Measurements from ENCODE around the gene CTSL.

CTSL gene

DNA sequence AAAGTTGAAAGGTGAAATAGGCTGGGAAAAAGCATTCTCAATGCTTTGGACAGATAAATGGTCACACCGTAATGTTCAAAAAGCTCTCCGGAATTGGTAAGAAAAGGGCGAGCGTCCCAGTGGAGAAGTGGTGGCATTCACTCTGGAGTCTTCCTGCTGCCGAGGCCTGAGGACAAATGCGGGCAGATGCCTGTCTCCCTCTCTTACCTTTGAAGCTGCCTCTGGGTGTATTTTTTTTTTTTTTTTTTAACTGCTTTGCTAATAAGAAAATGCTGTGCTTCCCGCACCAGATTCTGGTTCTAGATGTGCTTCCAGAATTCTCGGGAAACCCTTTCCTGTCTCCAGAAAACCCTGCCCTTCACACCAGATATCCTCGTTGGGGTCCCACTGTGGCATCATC, 24.4 kb upstream of the CTSL start:
- no peak for DNase-seq (ENCODE audit: low read depth)

DNA sequence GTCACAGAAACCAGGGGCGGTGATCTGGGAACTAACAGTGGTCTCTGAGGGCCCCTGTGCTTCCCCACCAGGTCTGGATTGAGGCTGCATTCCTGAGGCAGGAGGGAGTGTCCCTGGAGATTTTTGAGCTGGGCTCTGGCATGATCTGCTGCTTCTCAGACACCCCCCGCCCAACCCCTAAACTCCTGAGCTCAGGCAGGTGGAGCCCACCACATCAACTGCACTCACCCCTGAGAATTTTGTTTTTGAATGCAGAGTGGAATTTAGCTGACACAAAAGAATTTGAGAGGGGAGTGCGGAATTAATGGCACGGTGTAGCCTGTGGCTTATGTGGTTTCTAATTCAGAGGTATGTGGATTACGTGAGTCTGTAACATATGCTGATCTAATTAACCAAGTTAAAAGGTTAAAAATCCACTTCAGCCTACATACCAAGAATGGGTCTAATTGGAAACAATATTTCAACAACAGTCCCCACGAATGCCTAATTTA, 23.9 kb upstream of the CTSL start:
- no peak for DNase-seq (ENCODE audit: low read depth)

DNA sequence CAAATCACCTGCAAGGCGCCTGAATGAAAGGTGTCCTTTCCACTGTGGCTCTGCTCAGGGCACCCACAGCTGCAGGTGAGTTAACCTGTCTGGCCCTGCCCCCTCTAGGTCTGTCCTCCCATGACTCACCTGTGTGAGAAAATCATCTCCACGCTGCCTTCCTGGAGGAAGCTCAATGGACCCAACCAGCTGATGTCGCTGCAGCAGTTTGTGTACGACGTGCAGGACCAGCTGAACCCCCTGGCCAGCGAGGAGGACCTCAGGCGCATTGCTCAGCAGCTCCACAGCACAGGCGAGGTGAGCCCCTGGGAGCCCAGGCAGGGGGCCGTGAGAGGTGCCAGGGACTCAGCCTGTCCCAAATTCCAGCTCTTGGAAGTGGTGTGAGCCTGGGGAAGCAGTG, 23.0 kb upstream of the CTSL start:
- DNase-seq (ENCODE audit: low read depth), result no peak

DNA sequence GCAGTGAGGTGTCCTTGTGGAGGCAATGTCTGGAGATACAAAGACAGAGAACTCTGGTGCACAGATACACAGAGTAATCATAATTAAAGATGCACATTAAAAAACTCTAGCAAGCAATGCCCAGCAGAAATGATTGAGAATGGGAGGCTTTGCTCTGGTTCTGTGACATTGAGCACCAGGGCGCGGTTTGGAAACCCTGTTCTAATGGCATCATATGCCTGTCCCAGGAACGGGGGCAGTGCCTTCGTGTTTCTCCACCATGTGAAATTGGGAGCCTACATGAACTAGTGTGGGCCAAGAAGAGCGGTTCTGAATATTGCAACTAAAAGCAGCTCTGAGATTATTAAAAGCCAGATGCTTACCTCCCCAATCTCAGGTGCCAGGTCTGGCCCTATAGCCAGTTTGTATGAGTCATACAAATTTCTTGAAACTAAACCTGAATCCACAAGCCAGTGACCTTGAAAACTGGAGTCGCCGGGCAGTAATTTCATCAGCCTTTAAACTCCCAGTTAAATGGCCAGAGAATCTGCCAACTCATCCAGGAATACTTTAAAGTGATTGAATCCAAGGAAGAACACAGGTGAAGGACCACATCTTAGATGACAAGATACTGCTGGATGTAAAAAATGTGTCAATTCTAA, 22.2 kb upstream of the CTSL start:
- DNase-seq (ENCODE audit: low read depth), result no peak

DNA sequence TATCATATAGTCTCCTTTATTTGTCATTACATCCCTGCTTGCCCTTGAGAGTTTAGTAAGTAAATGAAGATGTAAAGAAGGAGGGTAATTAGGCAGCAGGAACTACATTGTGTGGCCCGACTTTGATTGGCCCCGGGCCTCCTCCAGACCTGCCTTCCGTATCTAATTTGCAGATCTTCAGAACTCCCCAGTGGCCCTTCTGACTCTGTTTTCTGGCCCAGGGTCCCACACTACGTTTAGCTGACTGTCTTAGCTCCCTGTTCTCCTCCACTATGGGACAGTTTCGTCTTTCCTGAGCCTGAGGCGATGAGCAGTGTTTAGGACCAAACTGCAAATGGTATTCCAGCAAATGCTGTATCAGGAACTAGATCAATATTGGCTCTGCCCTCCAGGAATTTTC, 21.6 kb upstream of the CTSL start:
- DNase-seq (ENCODE audit: low read depth), result no peak

DNA sequence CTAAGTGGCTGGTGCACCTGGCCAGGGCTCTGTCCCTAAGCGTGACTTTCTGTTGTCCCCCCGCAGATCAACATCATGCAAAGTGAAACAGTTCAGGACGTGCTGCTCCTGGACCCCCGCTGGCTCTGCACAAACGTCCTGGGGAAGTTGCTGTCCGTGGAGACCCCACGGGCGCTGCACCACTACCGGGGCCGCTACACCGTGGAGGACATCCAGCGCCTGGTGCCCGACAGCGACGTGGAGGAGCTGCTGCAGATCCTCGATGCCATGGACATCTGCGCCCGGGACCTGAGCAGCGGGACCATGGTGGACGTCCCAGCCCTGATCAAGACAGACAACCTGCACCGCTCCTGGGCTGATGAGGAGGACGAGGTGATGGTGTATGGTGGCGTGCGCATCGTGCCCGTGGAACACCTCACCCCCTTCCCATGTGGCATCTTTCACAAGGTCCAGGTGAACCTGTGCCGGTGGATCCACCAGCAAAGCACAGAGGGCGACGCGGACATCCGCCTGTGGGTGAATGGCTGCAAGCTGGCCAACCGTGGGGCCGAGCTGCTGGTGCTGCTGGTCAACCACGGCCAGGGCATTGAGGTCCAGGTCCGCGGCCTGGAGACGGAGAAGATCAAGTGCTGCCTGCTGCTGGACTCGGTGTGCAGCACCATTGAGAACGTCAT, 19.7 kb upstream of the CTSL start:
- no peak for DNase-seq (ENCODE audit: low read depth)

DNA sequence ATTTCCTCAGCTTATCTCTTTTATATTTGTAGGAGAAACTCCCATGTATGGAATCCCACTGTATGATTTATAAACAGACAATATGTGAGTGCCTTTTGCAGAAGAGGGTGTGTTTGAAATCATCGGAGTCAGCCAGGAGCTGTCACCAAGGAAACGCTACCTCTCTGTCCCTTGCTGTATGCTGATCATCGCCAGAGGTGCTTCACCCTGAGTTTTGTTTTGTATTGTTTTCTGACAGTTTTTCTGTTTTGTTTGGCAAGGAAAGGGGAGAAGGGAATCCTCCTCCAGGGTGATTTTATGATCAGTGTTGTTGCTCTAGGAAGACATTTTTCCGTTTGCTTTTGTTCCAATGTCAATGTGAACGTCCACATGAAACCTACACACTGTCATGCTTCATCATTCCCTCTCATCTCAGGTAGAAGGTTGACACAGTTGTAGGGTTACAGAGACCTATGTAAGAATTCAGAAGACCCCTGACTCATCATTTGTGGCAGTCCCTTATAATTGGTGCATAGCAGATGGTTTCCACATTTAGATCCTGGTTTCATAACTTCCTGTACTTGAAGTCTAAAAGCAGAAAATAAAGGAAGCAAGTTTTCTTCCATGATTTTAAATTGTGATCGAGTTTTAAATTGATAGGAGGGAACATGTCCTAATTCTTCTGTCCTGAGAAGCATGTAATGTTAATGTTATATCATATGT, 18.0 kb upstream of the CTSL start:
- DNase-seq (ENCODE audit: low read depth), result no peak

DNA sequence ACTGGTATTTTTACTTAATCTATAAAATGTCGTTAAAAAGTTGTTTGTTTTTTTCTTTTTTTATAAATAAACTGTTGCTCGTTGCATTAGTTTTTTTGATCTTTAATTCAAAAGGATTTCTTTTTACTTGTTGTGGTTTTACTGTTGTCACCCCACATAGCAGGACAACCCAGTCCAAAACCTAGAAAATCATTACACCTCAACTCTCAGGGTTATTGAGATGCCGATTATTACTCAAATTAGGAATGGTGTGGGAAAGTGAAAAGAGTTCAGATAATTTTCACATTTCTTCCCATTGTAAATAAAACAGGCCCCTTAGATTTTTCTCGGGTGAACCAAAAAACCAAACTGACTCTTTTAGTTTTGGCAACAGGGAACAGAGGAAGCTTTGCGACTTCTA, 17.4 kb upstream of the CTSL start:
- no peak for DNase-seq (ENCODE audit: low read depth)

DNA sequence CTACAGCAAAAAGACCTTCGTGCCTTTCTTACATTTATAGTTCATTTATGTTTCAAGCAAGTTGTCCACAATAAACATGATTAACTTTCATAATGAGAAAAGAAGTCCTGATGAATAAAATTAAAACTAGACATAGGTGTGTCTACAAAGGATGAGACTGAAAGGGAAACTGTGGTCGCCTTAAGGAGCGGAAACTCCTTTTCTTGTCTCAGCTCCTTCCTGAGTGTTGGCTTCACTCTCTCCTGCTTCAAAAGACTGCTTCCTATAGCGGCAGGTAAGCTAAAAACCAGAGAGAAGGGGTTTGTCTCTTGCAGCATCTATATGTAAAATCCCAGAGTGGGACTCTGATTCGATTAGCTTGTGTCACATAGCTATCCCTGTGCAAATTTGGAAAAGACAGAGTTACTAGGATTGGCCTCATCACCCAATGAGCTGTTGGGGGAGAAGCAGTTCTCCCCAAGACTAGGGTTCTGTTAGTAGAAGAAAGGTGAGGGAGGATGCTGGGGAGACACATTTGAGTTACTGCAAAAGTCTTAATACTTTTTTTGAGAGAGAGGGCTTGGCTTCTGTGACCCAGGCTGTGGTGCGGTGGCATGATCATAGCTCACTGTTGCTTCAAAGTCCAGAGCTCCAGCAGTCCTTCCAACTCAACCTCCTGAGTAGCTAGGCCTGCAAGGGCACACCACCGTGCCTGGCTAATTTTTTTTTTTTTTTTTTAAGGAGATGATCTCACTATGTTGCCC, 16.8 kb upstream of the CTSL start:
- DNase-seq (ENCODE audit: low read depth), result no peak

DNA sequence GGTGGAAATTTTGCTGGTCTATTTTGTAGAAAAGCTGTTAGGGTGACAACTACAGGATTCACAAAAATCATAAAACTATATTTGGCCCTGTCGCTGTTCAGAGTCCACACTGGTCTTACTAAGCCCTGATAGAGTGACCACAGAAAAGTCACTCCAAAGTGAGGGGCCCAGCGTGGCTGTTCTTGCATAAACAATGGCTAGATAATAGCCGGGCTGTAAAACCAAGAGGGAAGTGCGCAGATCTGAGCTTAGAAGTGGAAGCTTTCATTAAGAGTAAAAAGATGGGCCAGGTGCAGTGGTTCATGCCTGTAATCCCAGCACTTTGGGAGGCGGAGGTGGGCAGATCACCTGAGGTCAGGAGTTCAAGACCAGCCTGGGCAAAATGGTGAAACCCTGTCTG, 15.5 kb upstream of the CTSL start:
- no peak for DNase-seq (ENCODE audit: low read depth)

DNA sequence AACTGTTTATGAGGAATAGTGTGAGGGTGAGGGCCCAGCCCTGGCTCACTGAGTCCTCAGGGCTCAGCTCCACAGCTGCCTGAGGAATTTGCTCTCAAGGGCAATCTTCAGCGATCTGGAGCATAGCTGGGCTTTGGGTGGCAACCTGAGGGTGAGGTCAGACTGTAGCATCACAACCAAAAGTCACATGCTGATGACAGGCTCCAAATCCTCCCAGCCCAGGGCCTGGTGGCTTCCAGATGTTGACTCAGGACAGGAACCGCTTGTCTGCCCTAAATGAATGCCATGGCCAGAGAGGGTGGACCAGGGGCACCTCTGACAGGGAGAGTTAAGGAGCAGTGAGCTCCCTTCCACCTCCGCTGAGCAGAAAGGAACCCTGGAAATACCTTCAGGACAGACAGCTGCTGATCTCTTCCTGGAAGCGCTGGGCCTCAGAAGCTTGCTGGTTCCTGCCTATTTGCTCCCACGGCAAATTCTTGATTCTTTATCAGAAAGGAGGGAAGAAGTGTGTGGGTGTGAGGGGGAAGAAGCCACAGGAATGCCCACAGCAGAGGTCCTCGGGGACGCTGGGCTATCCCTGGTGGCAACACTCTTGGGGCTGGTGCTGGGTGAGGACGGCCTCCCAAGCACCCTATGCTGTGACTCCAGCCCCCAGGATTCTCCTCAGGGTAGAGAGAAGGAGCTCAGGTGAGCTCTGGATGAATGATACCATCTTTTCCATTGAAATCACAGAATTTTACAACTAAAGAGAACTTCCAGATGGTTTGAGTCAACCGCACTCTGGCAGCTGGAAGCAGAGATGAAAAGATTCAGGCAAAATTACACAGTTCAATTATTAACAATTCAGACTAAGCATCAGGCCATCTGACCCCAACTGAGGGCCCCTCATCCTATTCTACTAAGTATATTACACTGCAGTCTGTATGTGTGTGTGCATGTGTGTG, 13.8 kb upstream of the CTSL start:
- DNase-seq (ENCODE audit: low read depth), result no peak

DNA sequence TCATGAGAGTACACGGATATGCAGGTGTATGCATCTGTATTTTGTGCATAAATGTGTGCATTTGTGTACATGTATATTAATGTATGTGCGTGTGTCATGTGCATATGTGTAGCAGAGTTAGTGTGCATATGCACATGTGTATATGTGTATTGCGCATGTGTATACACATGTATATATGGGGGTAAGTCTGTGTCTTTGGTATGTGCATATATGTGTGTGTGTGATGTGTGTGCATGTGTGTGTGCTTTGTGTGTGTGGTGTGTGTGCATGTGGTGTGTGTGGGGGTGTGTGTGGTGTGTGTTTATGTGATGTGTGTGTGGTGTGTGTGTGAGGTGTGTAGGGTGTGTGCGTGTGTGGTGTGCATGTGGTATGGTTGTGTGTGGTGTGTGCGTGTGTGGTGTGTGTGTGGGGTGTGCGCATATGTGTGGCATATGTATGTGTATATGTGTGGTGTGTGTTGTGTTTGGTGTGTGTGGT, 13.1 kb upstream of the CTSL start:
- no peak for DNase-seq (ENCODE audit: low read depth)

DNA sequence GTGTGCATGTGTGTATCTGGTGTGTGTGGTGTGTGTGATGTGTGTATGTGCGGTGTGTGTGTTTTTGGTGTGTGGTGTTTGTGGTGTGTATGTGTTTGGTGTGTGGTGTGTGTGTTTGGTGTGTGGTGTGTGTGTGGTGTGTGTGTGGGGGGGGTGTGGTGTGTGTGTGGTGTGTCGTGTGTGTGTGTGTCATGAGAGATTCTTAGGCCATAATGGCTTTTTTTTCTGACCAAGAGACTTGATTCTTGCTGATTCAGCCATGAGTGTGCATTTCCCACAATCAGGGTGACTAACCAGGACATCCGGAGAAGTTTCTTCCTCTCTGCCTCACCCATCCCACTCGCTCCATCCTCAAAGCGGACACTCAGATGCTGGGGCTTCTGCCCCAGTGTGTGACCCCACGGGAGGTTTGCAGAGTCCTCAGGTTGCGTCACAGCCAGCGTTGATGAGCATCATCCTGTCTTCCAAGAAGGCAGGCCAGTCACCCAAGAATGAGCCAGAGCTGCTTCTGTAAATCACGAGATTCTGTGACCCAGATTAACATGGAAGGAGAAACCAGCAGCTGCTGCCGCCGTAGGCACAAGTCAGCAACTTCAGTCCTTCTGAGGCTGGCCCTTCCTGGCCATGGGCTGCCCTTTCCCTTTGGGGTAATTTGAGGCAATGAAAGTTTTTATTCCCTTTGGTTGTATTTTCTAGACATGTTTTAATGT, 12.5 kb upstream of the CTSL start:
- no peak for DNase-seq (ENCODE audit: low read depth)

DNA sequence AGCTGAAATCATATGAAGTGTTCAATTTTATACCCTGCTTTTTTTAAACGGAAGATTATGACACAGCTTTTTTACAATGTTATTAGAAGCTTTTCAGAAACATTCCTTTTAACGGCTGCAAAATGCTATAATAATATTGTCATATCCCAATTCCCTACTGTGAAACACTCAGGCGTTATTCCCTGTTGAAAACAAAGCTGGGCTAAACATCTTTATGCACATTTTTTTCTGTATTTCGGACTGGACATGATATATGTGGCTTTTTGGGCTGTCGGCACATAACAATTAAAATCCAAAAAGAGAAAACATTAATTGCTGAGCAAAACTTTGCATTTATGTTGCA, 12.0 kb upstream of the CTSL start:
- no peak for DNase-seq (ENCODE audit: low read depth)

DNA sequence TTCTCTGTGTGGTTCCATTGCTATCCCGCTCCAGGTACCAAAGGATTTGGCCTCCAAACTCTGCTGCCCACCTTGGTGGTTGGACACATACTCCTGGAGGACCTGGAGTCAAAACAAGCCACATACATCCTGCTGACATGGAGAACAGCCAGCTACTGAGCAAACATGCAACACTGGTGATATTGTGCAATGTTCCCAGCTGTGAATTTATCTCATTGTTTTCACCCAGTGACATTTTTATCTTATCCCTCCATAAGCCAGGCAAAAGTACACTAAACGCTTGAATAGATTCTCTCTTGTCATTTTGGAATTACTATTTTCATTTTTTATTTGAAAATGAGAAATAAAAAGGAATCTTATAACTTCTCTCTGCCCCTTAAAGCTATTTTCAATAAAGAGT, 11.1 kb upstream of the CTSL start:
- DNase-seq (ENCODE audit: low read depth), result no peak

DNA sequence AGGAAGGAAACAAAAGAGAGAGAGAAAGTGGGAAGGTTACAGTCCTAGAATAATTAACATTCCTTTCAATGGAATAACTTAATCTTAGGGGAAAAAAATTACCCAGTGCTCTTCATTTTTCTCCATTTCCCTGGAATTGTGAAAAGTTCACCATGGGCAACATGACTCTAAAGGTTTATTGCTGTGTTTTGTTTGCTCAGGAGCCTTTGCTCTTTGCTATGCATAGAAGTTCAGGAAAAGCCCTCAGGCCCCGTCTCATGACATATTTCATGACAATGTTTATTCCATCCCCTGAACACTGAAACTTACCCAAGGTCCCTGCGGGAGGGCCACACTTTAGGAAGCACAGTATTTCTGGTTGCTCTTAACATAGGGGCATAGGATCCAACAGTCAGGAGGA, 9.8 kb upstream of the CTSL start:
- DNase-seq (ENCODE audit: low read depth), result no peak

DNA sequence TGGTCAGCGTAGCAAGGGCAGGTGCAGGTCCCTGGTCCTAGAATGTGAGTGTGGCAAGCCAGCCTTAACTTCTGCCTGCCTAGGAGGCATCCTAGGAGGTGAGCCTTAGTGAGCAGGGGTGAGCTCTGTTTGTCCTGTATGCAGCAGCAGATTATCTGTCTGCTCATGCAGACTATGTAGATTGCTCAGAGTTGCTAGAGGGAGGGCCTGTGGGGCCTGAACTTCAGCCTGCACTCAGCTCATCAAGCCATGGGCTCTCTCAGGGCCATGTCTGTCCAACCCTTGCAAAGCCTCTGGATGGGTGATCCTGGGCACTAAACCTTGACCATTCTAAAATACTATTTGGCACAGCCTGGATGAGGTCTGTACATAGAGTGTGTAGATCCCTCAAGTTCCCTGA, 8.5 kb upstream of the CTSL start:
- no peak for DNase-seq (ENCODE audit: low read depth)

DNA sequence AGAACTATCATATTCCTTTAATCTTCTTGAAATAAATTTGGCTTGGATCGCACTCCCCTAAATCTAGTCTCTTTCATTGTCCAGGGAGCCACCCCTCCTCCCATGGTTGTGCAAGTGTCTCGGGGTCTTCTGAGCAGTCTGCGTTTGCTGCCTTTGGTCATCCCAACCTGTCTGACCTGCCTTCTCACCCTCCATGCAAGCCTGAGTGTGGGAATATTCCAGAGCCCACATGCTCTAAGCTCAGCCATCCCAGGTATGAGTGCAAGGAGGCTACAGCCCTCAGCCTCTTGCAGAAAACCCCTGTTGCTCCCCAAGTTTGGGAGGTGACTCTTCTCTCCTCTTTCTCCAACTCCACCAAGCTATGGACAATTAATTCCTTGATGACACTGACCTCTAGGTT, 7.7 kb upstream of the CTSL start:
- DNase-seq (ENCODE audit: low read depth), result no peak

DNA sequence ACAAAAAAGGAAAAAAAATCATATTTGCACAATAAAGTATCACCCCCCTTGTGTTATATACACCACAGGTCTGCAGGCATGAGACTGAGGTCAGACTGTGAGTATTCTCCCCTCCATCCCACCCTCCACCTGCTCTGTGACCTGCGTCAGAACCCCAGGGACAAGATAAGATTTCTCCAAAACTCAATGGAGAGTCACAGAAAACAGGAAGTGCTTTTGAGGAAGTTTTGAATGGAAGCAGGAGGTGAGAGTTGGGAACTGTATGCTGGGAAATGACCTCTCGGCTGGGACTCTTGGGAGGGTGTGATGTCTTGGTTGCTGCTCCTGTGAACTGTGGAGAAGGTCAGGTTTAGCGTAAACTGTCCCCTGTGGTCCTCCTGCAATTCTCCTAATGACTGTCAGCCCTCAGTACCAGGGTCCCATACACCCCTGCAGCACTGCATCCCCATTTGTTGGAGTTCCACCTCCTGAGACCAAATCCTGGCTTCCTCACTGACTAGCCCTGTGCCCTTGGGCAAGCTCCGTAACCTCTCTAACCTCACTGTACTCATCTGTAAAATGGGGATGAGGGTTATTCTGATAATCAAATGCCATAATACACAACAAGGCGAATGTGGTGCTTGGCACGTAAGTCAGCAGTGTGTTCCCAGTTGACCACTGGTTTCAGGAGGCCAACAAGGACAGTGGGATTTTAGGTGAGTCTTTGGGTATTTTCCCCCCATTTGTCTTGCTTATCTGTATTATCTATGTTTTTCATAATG, 6.9 kb upstream of the CTSL start:
- no peak for DNase-seq (ENCODE audit: low read depth)

DNA sequence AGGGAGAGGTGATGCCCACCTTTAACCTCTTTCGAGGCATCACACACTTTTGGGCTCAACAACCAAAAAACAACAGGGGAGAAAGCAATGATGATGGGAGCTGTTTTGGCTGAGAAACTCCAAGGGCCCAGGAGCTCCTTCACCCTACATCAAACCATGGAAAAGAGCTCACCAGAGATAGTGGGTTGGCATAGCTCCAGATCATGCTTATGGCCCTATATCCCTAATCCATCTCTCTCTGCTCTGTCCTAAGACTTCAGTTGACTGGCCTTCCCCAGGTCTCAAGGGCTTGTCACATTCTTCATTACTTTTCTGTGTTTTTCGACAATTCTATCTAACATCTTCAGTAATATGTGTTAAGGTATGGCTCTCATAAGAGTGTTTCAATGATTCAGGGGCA, 5.7 kb upstream of the CTSL start:
- no peak for DNase-seq (ENCODE audit: low read depth)

Data from activated T-helper 1 cell treated with Interleukin-2 at 50 U/mL for 16 hours (primary cell).